HEK293T (cell line): ENCODE data around the gene CDK14.

Experiments used
- ELF4 ChIP-seq: fragments of 450-650 bp; IDR thresholded peaks from 2 replicates; pipeline ENCODE4 v1.6.1; 2017; ENCODE audit warnings: antibody characterized with exemption
- FOXK2 ChIP-seq: fragments of 450-650 bp; IDR thresholded peaks from 2 replicates; pipeline ENCODE4 v1.6.1; 2016; ENCODE audit warnings: mild to moderate bottlenecking
- FOXM1 ChIP-seq: fragments of 450-650 bp; IDR thresholded peaks from 2 replicates; pipeline ENCODE4 v1.6.1; 2017; ENCODE audit warnings: mild to moderate bottlenecking, borderline replicate concordance
- LEF1 ChIP-seq: fragments of 450-650 bp; IDR thresholded peaks from 2 replicates; pipeline ENCODE4 v1.6.1; 2017; ENCODE audit warnings: mild to moderate bottlenecking, borderline replicate concordance
- SP1 ChIP-seq: fragments of 450-650 bp; IDR thresholded peaks from 2 replicates; pipeline ENCODE4 v1.6.1; 2017

GRCh38 chr7:90951229-90951628, 355.1 kb downstream of the CDK14 start:
- TF ChIP-seq SP1 (no peak), LEF1 (no peak), FOXM1 (no peak), FOXK2 (no peak), ELF4 (no peak)
